Astrocyte of the spinal cord (primary cell): Measurements from ENCODE around the gene TSPEAR.

Experiments
- DNase-seq: peaks from one replicate; pipeline ENCODE4 v3.0.0; 2011; ENCODE audit warnings: low read depth, low spot score
- H3K4me3 ChIP-seq: 2 replicates; pipeline ENCODE4 v1.5.1; 2011; ENCODE audit warnings: low read depth, mild to moderate bottlenecking, low read length, moderate library complexity
- CTCF ChIP-seq: IDR thresholded peaks from 2 replicates; pipeline ENCODE4 v1.5.1; 2012; ENCODE audit warnings: low read depth, mild to moderate bottlenecking, low read length, inconsistent platforms
- in situ Hi-C: cut with HindIII; loops from 2 replicates; pipeline ENCODE4 v1.10.0; 2017; ENCODE audit warnings: low sequenced_read_pairs

The TSPEAR gene

DNA sequence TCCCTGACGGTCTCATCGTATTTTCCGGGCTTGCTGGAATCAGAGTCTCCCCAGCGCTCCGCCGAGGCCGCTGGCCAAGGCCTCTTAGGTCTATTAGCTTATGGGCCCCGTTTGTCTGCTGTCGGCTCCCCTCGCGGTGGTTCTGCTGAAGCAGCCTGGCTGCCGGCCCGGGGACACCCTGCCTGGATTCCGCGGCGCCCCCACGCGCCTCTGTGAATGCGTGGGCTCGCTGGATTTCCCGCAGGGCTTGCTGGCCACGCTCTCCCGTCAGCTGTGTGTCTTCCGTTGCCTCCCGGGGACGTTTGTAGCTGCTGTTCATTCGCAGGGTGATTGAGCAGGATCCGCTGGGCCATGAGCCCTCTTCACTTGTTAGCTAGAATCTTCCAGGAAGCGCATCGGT is 247.6 kb downstream of the TSPEAR start:
- H3K4me3 ChIP-seq, result no peak overlapping the region
- no peak for DNase-seq
- no peak for TF ChIP-seq CTCF
- in situ Hi-C loops, result no loop called here

- no peak for TF ChIP-seq CTCF
- no peak for DNase-seq
- in situ Hi-C loops, result no loop called here
- no peak overlapping the region for H3K4me3 ChIP-seq
Observed at GRCh38 chr21:44462834-44463200, 248.6 kb downstream of the TSPEAR start.

GRCh38 chr21:44462086-44462833 is 249.1 kb downstream of the TSPEAR start:
- no peak overlapping the region for H3K4me3 ChIP-seq
- in situ Hi-C loops, result no loop called here
- no peak for DNase-seq
- TF ChIP-seq CTCF, result no peak

DNA sequence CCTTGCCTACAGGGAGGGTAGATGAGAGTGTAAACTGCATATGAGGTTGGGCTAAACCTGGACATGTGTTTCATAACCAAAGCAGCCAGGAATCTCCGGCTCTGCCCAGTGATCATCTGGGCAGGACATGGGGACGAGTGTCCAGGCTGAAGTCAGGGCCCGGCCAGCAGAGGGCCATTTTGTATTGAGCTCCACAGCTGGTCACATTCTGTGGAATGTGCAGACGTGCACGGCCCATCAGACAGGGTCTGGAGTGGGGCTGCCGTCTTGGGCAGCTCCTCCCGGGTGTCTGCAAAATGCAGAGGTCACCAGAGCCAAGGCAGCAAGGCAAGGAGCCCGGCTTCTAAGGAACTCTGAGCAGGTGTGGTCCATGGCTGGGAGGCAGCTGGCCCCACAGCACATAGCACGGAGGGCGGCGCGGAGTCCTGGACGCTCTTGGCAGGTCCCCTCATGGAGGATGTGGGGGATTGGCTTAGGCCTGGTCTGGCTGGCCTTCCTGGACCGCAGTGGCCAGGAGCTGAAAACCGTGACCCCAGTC is 249.8 kb downstream of the TSPEAR start:
- DNase-seq, result no peak
- TF ChIP-seq CTCF, result no peak
- in situ Hi-C loops, result no loop called here
- H3K4me3 ChIP-seq, result no peak overlapping the region

DNA sequence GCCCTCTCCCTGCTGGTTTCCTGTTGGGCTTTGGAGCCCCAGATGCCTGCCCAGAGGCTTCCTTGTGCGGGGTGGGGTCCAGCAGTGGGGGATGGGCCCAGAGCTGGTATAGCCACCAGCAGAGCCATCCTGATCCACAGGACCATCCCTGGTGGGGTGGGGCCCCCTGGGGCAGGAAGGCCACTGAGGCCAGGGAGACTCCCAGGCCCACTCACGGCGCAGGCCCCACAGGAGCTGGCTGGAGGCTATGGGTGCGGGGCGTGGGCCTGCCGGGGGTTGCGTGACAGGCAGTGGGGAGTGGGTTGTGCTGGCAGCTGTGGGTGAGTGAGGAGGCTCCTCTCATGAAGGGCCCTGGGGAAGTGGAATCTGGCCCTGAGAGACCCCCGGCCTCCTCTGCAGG is 250.4 kb downstream of the TSPEAR start:
- in situ Hi-C loops, result no loop called here
- no peak for DNase-seq
- no peak for TF ChIP-seq CTCF
- no peak overlapping the region for H3K4me3 ChIP-seq

DNA sequence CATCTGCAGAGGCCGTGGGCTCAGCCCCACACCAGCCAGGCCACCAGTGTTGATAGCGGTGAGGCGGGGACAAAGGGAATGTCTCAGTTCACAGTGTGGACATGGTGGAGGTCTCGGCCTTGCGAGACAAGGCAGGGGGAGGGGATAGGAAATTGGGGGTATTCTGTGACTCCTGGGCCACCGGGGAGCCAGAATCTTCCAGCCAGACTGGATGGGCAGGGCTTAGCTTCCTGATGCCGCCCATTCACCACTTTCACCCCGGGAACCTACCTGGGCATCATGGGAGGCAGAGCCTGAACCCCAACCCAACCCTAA is 251.0 kb downstream of the TSPEAR start:
- no peak for TF ChIP-seq CTCF
- no peak overlapping the region for H3K4me3 ChIP-seq
- no peak for DNase-seq
- in situ Hi-C loops, result no loop called here
